Pancreas (tissue), 10 donors: ENCODE results near the gene MALL. TPM values are rescaled to one million over a fixed set of nuclear protein-coding genes. Genes with fewer than 3 reads are reported as not detected.

Experiments used
- ATAC-seq, 4 donors: fragments of 200-7000 bp; cut with Tn5 transposase; one replicate each; pipeline versions ENCODE4 v1.8.0 to v1.9.1; 2020; ENCODE audit warnings: mild to moderate bottlenecking in 4 of 4, moderate library complexity in 4 of 4
- DNase-seq, 6 donors: peaks; one replicate each; pipeline ENCODE4 v3.0.0-alpha.2; 2020
- FAIRE-seq: peaks from 2 replicates; lab custom pipeline; 2012; peaks lifted over from hg19 to GRCh38; lab: Jason Lieb, UNC
- H3K27ac ChIP-seq, 4 donors: fragments of 200-600 bp; sonication (generic); 1 replicate in 3 of 4; 2 replicates in 1 of 4; pipeline versions ENCODE4 v1.5.0 to v1.8.0; 2020
- H3K27me3 ChIP-seq, 4 donors: fragments of 200-600 bp; one replicate each; pipeline ENCODE4 v1.8.0; 2021
- H3K36me3 ChIP-seq, 3 donors: fragments of 200-600 bp; sonication (generic) in 1 of 3; one replicate each; pipeline versions ENCODE4 v1.5.0 to v1.8.0; 2020 to 2021
- H3K4me1 ChIP-seq, 3 donors: fragments of 200-600 bp; one replicate each; pipeline ENCODE4 v1.8.0; 2021
- H3K4me3 ChIP-seq, 4 donors: fragments of 200-600 bp; sonication (generic) in 2 of 4; one replicate each; pipeline versions ENCODE4 v1.5.0 to v1.8.0; 2020 to 2021
- H3K9me3 ChIP-seq, 4 donors: fragments of 200-600 bp; one replicate each; pipeline ENCODE4 v1.8.0; 2021
- WGBS, 2 donors: extraction: QIAGEN DNeasy Blood & Tissue Kit; methylation state at CpG; one replicate each; pipeline ENCODE4 v1.1.7; 2013; 5-methylcytosine and 5-hydroxymethylcytosine counted together
- intact Hi-C, 3 donors: fragments of 100-400 bp; cut with DNase I; formaldehyde crosslinking; loops; one replicate each; pipeline versions ENCODE4 v1.11.1 to v1.14.2; 2022
- polyA plus RNA-seq, 2 donors: library from polyadenylated mRNA; stranded (reverse); fragments of 200-250 nt; gene quantifications; one replicate each; pipeline ENCODE4 v1.2.3, GENCODE V29; 2013
- total RNA-seq, 6 donors: library from RNA; stranded (reverse); fragmentation: NEBNext Ultra II Directional in 4 of 6; extraction: Animal tissue kit (Norgen Biotek cat#: 25700) in 4 of 6; gene quantifications; one replicate each; pipeline versions ENCODE4 v1.2.1 to v1.2.4, GENCODE V29; 2021 to 2023
- TF ChIP-seq, protein P1 (sequence below), 4 donors: fragments of 200-600 bp; sonication (generic) in 3 of 4; IDR thresholded peaks; one replicate each; pipeline versions ENCODE4 v1.5.0 to v1.8.0; 2021; ENCODE audit warnings: antibody characterized with exemption in 4 of 4
- donor health status: healthy with polysubstance abuse.
- donor health status: DM: no; HTN: no; CAD: no; lungs with moderate emphysema.
- donor health status: DM: no; HTN: no; CAD: no.
- donor health status: control.
- donor health status: control.
- donor health status: Bipolar disorder and iron deficiency.
- donor health status: DM: yes; HTN: yes; CAD: no.
- donor health status: DM: no; HTN: no; CAD: no.
- donor health status: DM: no; HTN: no; CAD: no.
- donor health status: DM: yes; HTN: yes; CAD: no.

Gene MALL
- total and polyA plus RNA-seq, 8 donors, result 2.4 to 12.9 (median 4.1) TPM

- no peaks in the 10 kb centered on the region for H3K27me3 ChIP-seq
- peaks cover 0 to 3% (median 0%) of the 10 kb centered on the region in 3 donors for H3K36me3 ChIP-seq
- H3K9me3 ChIP-seq, result no peaks in the 10 kb centered on the region
- TF ChIP-seq, protein P1, sequence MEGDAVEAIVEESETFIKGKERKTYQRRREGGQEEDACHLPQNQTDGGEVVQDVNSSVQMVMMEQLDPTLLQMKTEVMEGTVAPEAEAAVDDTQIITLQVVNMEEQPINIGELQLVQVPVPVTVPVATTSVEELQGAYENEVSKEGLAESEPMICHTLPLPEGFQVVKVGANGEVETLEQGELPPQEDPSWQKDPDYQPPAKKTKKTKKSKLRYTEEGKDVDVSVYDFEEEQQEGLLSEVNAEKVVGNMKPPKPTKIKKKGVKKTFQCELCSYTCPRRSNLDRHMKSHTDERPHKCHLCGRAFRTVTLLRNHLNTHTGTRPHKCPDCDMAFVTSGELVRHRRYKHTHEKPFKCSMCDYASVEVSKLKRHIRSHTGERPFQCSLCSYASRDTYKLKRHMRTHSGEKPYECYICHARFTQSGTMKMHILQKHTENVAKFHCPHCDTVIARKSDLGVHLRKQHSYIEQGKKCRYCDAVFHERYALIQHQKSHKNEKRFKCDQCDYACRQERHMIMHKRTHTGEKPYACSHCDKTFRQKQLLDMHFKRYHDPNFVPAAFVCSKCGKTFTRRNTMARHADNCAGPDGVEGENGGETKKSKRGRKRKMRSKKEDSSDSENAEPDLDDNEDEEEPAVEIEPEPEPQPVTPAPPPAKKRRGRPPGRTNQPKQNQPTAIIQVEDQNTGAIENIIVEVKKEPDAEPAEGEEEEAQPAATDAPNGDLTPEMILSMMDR (IDR thresholded peaks at IDR 0.05), result no peak
- FAIRE-seq (no peak), ATAC-seq (no peak), DNase-seq (no peak)
- no peak overlapping the region for H3K4me3 ChIP-seq
- no peaks in the 10 kb centered on the region for H3K4me1 ChIP-seq
- no peak overlapping the region for H3K27ac ChIP-seq
- intact Hi-C loops, result no loop called here
Measured at GRCh38 chr2:110143982-110144381, 28.4 kb upstream of the MALL start.

- DNase-seq, result no peak
- H3K27ac ChIP-seq, result no peak overlapping the region
- TF ChIP-seq, protein P1 (IDR thresholded peaks at IDR 0.05), result no peak
- WGBS, 2 donors, result 85 to 88% methylated on average over 1 of the region's 1 CpG
- H3K9me3 ChIP-seq, result no peaks in the 10 kb centered on the region
- intact Hi-C loops, result no loop called here
- peaks cover 0 to 3% (median 0%) of the 10 kb centered on the region in 3 donors for H3K36me3 ChIP-seq
- ATAC-seq, result no peak
- H3K4me3 ChIP-seq, result no peak overlapping the region
- no peaks in the 10 kb centered on the region for H3K4me1 ChIP-seq
- no peak for FAIRE-seq
- H3K27me3 ChIP-seq, result no peaks in the 10 kb centered on the region
Measured at GRCh38 chr2:110140401-110140800, 24.8 kb upstream of the MALL start.

DNA sequence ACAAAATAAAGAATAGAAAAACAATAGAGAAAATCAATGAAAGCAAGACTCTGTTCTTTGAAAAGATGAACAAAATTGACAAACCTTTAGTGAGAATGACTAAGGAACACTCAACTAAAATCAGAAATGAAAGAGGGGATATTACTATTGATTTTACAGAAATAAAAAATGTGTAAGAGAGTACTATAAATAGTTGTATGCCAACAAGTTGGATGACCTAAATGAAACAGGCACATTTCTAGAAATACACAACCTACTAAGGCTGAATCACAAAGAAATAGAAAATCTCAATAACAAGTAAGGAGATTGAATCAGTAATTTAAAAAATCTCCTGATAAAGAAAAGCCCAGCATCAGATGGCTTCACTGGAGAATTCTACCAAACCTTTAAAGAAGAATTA is 18.4 kb upstream of the MALL start:
- H3K4me3 ChIP-seq, result no peak overlapping the region
- intact Hi-C loops, result no loop called here
- H3K27ac ChIP-seq, result no peak overlapping the region
- no peaks in the 10 kb centered on the region for H3K4me1 ChIP-seq
- FAIRE-seq, result no peak
- no peaks in the 10 kb centered on the region for H3K27me3 ChIP-seq
- TF ChIP-seq, protein P1 (IDR thresholded peaks at IDR 0.05), result no peak
- ATAC-seq, result no peak
- H3K9me3 ChIP-seq, result no peaks in the 10 kb centered on the region
- no peaks in the 10 kb centered on the region for H3K36me3 ChIP-seq
- no peak for DNase-seq

GRCh38 chr2:110131166-110131565 is 15.5 kb upstream of the MALL start:
- no peaks in the 10 kb centered on the region for H3K27me3 ChIP-seq
- WGBS, 2 donors, result 59 to 67% methylated on average over 2 of the region's 2 CpGs
- DNase-seq, result no peak
- no peak for FAIRE-seq
- H3K27ac ChIP-seq, result no peak overlapping the region
- ATAC-seq, result no peak
- intact Hi-C loops, result no loop called here
- no peaks in the 10 kb centered on the region for H3K4me1 ChIP-seq
- TF ChIP-seq, protein P1 (IDR thresholded peaks at IDR 0.05), result no peak
- H3K9me3 ChIP-seq, result no peaks in the 10 kb centered on the region
- no peak overlapping the region for H3K4me3 ChIP-seq
- H3K36me3 ChIP-seq, result no peaks in the 10 kb centered on the region

DNA sequence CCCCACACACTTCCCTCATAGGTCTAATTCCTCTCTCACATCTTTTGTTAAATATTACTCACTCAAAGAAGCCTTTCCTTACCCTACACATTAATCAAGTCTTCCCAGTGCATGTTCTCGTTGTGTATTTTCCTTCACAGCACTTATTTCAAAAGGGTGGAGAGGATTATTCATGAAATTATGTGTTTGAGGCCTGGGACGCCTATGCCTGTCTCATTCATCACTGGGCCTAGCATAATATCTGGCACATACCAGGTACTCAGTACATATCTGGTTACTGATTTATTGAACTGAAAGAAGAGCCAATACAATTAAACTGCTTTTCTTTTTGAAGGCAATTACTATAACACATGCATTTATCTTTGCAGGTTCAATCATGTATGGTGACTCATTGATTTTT is 15.1 kb upstream of the MALL start:
- DNase-seq (no peak), FAIRE-seq (no peak), ATAC-seq (no peak)
- 52 to 53% methylated on average over 2 of the region's 2 CpGs for WGBS, 2 donors
- H3K4me3 ChIP-seq, result no peak overlapping the region
- H3K36me3 ChIP-seq, result no peaks in the 10 kb centered on the region
- intact Hi-C loops, result no loop called here
- no peak overlapping the region for H3K27ac ChIP-seq
- TF ChIP-seq, protein P1 (IDR thresholded peaks at IDR 0.05), result no peak
- H3K27me3 ChIP-seq, result no peaks in the 10 kb centered on the region
- no peaks in the 10 kb centered on the region for H3K4me1 ChIP-seq
- no peaks in the 10 kb centered on the region for H3K9me3 ChIP-seq
